GM12875 (cell line): ENCODE results near the gene DAB2.

Experiments used
- H3K4me3 ChIP-seq: one replicate; pipeline ENCODE4 v1.5.1; 2011; ENCODE audit warnings: low read depth, low read length, control low read depth
- TF ChIP-seq, protein P1 (sequence below): IDR thresholded peaks from 2 replicates; pipeline ENCODE4 v1.5.1; 2011; ENCODE audit warnings: low read depth, mild to moderate bottlenecking, control low read depth, inconsistent platforms, low read length, moderate library complexity, borderline replicate concordance; ENCODE audit not compliant: insufficient read depth

Gene DAB2

DNA sequence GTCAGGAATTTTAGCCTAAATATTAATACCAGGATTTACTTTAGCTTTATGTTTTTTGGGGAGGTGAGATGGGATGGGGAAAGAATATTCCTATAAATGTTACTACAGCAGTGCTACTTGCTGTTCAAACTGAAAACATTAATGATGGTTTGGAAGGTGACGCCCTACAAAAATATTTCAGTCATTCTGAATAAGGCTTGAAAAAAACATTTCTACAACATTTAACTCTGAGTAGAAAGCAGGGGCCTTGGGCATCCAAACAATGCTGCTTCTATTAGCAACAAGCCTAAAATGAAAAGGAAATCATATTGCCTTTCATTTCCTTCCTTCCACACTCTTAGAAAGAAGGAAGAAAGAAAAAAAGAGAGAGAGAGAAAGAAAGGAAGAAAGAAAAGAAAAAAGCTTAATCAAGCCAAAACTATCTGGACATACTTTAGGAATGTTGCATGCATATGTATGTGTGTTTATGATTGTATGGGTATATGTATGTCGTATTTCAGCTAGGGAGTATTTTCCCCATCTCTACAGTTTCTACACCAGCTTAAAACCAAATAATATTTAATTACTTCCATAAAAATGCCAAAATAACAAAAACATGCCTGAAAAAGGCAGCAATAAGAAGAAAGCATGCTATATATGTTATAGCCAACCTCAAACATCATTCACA lies 16.3 kb upstream of the DAB2 start:
- TF ChIP-seq, protein P1, sequence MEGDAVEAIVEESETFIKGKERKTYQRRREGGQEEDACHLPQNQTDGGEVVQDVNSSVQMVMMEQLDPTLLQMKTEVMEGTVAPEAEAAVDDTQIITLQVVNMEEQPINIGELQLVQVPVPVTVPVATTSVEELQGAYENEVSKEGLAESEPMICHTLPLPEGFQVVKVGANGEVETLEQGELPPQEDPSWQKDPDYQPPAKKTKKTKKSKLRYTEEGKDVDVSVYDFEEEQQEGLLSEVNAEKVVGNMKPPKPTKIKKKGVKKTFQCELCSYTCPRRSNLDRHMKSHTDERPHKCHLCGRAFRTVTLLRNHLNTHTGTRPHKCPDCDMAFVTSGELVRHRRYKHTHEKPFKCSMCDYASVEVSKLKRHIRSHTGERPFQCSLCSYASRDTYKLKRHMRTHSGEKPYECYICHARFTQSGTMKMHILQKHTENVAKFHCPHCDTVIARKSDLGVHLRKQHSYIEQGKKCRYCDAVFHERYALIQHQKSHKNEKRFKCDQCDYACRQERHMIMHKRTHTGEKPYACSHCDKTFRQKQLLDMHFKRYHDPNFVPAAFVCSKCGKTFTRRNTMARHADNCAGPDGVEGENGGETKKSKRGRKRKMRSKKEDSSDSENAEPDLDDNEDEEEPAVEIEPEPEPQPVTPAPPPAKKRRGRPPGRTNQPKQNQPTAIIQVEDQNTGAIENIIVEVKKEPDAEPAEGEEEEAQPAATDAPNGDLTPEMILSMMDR = no peak
- no peak overlapping the region for H3K4me3 ChIP-seq

DNA sequence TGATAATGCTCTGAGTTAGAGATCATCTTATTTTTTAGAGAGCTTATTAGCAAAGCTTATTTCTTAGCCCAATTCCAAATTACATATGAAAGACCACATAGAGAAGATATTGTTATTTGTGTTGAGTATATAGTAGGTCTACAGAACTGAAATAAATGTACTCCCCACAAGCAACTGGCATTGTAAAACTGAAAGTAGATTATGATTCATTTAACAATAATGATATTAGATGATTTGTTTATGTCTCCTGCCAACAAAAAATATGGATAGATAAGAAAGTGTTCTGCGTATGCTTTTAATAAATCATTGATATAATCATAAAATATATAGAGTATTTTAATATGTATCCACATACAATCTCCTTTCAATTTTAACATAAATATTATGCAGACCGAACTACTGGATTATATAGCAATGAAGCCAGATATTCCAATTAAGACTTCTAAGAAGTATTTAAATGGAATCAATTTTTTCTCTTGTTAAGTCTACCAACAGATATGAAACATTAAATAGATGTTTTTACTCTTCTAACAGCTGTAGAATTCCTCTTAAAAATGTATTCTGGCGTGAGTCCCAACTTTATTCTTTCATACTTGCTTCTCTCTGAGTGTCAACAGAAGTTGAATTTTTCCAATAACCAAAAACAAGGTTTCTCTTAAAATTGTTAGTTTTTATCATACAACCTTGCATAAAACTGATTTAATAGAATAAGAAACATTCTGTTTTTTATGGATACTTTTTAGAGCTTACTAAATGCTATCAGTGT lies 15.6 kb upstream of the DAB2 start:
- H3K4me3 ChIP-seq = no peak overlapping the region

DNA sequence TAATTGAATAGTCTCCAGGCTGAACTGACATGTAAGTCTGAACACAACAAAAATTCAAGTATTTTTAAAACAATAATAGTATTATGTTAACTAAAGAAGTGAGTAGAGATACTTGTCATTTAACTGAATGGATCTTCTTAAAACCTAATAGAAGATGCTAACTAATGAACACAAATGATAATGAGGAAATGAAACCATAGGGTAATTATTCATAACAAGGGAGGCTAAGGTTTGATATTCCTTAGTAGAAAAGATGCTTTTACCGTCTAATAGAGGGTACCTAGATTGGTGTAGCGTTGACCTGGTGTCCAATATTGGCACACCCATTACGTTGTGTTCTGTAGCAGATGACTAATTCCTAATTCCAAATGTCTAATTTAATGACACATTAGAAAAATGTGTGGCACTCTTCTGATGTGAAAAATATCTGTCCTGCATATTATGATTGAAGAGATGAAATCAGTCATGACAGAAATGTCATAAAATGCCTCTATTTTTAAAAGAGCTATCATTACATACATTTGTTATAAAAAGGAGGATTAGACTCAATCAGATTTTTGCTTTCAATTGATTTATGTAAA lies 14.9 kb upstream of the DAB2 start:
- TF ChIP-seq, protein P1 = no peak
- no peak overlapping the region for H3K4me3 ChIP-seq

More for the DNA sequence above, 15.6 kb upstream of the DAB2 start:
- TF ChIP-seq, protein P1 = no peak

DNA sequence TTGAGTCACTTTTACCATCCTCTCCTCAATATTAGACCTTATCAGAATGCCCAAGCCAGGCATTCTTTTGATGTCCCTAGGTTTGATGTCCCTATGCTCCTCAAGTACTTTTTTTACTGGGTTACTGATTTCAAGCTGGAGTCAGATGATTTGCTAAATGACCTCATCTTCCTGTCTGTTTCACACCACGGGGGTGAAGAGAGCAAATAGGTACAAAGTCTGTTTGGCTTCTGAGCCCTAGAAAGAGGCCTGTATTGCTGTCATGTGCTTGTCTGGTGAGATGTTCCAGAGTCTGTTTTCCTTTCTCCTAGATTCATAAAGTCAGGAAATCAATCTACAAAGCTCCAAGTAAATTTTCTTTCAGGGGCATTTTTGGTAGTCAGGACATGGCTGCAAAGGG lies 12.7 kb upstream of the DAB2 start:
- TF ChIP-seq, protein P1 = no peak
- H3K4me3 ChIP-seq = no peak overlapping the region

DNA sequence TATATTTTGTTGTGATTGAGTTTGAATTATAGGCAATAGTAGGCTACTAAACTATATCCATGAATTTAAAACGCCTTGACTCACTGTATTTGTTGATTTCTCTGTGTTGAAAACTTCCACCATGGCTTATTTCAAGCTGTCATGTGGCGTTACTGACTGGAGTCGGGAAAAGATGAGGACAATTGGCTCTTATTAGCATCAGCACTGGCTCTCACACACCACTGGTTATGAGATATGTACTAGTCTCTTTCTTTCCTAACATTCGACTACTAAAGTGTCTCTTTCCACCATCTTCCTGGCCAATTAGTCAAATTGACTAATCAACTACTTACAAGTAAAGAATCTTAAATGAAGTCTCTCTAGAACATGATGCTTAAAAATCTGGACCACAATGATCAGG lies 9.1 kb upstream of the DAB2 start:
- H3K4me3 ChIP-seq = no peak overlapping the region

DNA sequence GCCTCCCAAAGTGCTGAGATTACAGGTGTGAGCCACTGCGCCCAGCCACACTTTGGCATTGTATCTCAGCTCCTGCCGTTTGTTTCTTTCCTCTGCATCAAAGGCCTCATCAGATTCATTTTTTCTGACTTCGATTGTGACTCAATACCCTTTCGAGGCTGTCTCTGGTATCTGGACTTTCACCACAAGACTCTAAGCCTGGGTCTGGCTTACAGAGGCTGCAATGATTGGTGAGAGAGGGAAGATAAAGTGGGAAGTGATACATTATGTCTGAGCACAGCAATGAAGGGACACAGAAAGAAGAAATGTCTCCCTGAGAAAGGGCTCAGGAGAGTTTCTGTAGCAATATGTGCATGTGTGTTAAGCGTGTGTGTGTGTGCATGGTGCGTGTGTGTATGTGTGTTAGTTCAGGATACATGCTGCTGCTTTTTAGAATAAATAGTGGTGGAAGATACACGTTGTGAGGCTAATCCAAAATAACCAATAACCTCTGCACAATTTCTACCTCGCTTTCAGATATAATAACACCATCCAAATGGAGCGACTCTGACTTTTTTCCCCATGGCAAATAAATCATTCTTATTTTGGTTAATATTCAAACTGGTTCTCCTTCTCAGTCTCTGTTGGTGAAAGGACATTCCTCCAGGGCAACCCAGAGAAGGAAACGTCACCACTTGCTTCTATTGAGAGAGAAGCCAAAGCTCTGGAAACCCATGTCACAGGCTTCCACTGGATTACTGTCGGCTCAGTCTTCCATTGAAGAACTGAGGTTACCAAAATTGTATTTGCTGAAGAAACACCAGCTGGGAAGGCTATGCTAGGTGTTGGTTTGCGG lies 8.1 kb upstream of the DAB2 start:
- TF ChIP-seq, protein P1 = no peak
- H3K4me3 ChIP-seq = no peak overlapping the region

More for the DNA sequence above, 9.1 kb upstream of the DAB2 start:
- TF ChIP-seq, protein P1 = no peak
